Measurements from ENCODE around the gene GSTCD. TPM values are rescaled to one million over a fixed set of nuclear protein-coding genes. Genes with fewer than 3 reads are reported as not detected.

GSTCD gene
- total RNA-seq, 2 experiments from 2014 or later, result 20.2 to 22.3 TPM

GRCh38 chr4:105896461-105896942, 187.9 kb downstream of the GSTCD start:
- ChIA-PET CTCF (ENCODE audit: unreplicated experiment) (no interaction called here), POLR2A (no interaction called here)
- Histone ChIP-seq H4K20me1 (ENCODE audit: insufficient read depth, low read length) (no peaks in the 10 kb centered on the region), H3K27ac (ENCODE audit: low read depth, low read length, poor library complexity, severe bottlenecking) (no peak overlapping the region), H3K79me2 (ENCODE audit: insufficient read depth, low read depth, low read length) (no peaks in the 10 kb centered on the region), H3K4me1 (ENCODE audit: insufficient read depth, low read length, poor library complexity, severe bottlenecking) (no peaks in the 10 kb centered on the region), H3K4me3 (ENCODE audit: low read depth, low read length, poor library complexity, severe bottlenecking) (no peak overlapping the region), H3K36me3 (ENCODE audit: insufficient read depth, low read length) (no peaks in the 10 kb centered on the region), H3K4me2 (ENCODE audit: low read length) (no peak overlapping the region), H3K9me3 (ENCODE audit: low read length) (no peaks in the 10 kb centered on the region), H3K9me2 (ENCODE audit: insufficient read depth, low read length) (no peaks in the 10 kb centered on the region), H2AFZ (ENCODE audit: low read length) (no peak overlapping the region)
- no peak for DNase-seq (ENCODE audit: low spot score)
- BruUV-seq (replicated peaks), result no TSS peak
- intact Hi-C loops (cut with micrococcal nuclease; ENCODE audit: unreplicated experiment), result no loop called here
- TF ChIP-seq, protein P1, sequence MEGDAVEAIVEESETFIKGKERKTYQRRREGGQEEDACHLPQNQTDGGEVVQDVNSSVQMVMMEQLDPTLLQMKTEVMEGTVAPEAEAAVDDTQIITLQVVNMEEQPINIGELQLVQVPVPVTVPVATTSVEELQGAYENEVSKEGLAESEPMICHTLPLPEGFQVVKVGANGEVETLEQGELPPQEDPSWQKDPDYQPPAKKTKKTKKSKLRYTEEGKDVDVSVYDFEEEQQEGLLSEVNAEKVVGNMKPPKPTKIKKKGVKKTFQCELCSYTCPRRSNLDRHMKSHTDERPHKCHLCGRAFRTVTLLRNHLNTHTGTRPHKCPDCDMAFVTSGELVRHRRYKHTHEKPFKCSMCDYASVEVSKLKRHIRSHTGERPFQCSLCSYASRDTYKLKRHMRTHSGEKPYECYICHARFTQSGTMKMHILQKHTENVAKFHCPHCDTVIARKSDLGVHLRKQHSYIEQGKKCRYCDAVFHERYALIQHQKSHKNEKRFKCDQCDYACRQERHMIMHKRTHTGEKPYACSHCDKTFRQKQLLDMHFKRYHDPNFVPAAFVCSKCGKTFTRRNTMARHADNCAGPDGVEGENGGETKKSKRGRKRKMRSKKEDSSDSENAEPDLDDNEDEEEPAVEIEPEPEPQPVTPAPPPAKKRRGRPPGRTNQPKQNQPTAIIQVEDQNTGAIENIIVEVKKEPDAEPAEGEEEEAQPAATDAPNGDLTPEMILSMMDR (conservative IDR thresholded peaks at IDR 0.05; ENCODE audit: low read length), result no peak
- TF ChIP-seq EZH2phosphoT487 (IDR thresholded peaks at IDR 0.05; ENCODE audit: borderline replicate concordance, low read depth, low read length), result no peak

Other genes starting within 250 kb of the GSTCD start
- gene PPA2, start 234.7 kb upstream of the GSTCD start, total RNA-seq (2014; rRNA removed; shearing (Covaris generic)), result 55.7 and 73.1 TPM in 2 replicates
- gene PPA2, start 234.7 kb upstream of the GSTCD start, total RNA-seq (2022), result 74.6 and 77.7 TPM in 2 replicates
- gene ARHGEF38, start 156.2 kb upstream of the GSTCD start, total RNA-seq (2014; rRNA removed; shearing (Covaris generic)), result not detected in 2 replicates
- not detected in 2 replicates for gene ARHGEF38, start 156.2 kb upstream of the GSTCD start, total RNA-seq (2022)
- 10.0 and 14.4 TPM in 2 replicates for gene INTS12, start 95 bp upstream of the GSTCD start, total RNA-seq (2014; rRNA removed; shearing (Covaris generic))
- 19.4 and 20.0 TPM in 2 replicates for gene INTS12, start 95 bp upstream of the GSTCD start, total RNA-seq (2022)
- gene NPNT, start 186.7 kb downstream of the GSTCD start, total RNA-seq (2014; rRNA removed; shearing (Covaris generic)), result not detected in 2 replicates
- gene NPNT, start 186.7 kb downstream of the GSTCD start, total RNA-seq (2022), result not detected in 2 replicates

Measured in OCI-LY7 (cell line).